ENCODE measurements around the gene RAD23A. TPM values are rescaled to one million over a fixed set of nuclear protein-coding genes. Genes with fewer than 3 reads are reported as not detected.

RAD23A gene
- total RNA-seq, 3 donors from 2014 or later, result 65.9 to 84.3 (median 66.5) TPM

GRCh38 chr19:13003081-13003480, 57.4 kb downstream of the RAD23A start:
- intact Hi-C loops (cut with DNase I; ENCODE audit: low total_unique reads), result loop anchor here (5.0 kb wide), 1 partner anchor 1581 kb away; no protein-coding TSS in a partner anchor
- H3K9me3 ChIP-seq, result no peaks in the 10 kb centered on the region
- H3K4me3 ChIP-seq, result peak overlapping the region in 2 of 3 donors; percentile 50 to 69
- H3K4me1 ChIP-seq, result peaks cover 16 to 36% of the 10 kb centered on the region in 2 donors
- H3K36me3 ChIP-seq, result no peaks in the 10 kb centered on the region
- no peak for DNase-seq (ENCODE audit: low spot score in 2 of 2)
- H3K27ac ChIP-seq, result peak overlapping the region; percentile 95 to 99
- no peaks in the 10 kb centered on the region for H3K27me3 ChIP-seq
- TF ChIP-seq POLR2A (IDR thresholded peaks at IDR 0.05) (no peak), POLR2AphosphoS5 (IDR thresholded peaks at IDR 0.05) (no peak)
- TF ChIP-seq, protein P1, sequence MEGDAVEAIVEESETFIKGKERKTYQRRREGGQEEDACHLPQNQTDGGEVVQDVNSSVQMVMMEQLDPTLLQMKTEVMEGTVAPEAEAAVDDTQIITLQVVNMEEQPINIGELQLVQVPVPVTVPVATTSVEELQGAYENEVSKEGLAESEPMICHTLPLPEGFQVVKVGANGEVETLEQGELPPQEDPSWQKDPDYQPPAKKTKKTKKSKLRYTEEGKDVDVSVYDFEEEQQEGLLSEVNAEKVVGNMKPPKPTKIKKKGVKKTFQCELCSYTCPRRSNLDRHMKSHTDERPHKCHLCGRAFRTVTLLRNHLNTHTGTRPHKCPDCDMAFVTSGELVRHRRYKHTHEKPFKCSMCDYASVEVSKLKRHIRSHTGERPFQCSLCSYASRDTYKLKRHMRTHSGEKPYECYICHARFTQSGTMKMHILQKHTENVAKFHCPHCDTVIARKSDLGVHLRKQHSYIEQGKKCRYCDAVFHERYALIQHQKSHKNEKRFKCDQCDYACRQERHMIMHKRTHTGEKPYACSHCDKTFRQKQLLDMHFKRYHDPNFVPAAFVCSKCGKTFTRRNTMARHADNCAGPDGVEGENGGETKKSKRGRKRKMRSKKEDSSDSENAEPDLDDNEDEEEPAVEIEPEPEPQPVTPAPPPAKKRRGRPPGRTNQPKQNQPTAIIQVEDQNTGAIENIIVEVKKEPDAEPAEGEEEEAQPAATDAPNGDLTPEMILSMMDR (IDR thresholded peaks at IDR 0.05), result no peak

Other genes starting within 250 kb of the RAD23A start
- 10 to 100 TPM in 1 of 3 donors, 1 to 10 TPM in 2; 4.8 to 13.8 (median 8.5) TPM for gene FBXW9, start 249.2 kb upstream of the RAD23A start, total RNA-seq
- 10 to 100 TPM; 46.0 to 73.0 (median 70.8) TPM for gene TNPO2, start 221.9 kb upstream of the RAD23A start, total RNA-seq
- gene TRIR, start 211.2 kb upstream of the RAD23A start, total RNA-seq, result 100 to 1,000 TPM; 319 to 409 (median 370) TPM
- gene GET3, start 208.4 kb upstream of the RAD23A start, total RNA-seq, result 10 to 100 TPM; 50.8 to 64.6 (median 62.6) TPM
- gene BEST2, start 194.1 kb upstream of the RAD23A start, total RNA-seq, result not detected
- 100 to 1,000 TPM in 1 of 3 donors, 10 to 100 TPM in 2; 45.8 to 101 (median 98.6) TPM for gene HOOK2, start 170.3 kb upstream of the RAD23A start, total RNA-seq
- 100 to 1,000 TPM; 108 to 581 (median 320) TPM for gene JUNB, start 154.4 kb upstream of the RAD23A start, total RNA-seq
- 100 to 1,000 TPM; 150 to 199 (median 199) TPM for gene PRDX2, start 144.1 kb upstream of the RAD23A start, total RNA-seq
- gene THSD8, start 143.8 kb upstream of the RAD23A start, total RNA-seq, result not detected
- gene RNASEH2A, start 139.3 kb upstream of the RAD23A start, total RNA-seq, result 1 to 10 TPM; 5.2 to 8.8 (median 8.5) TPM
- not detected for gene RTBDN, start 111.3 kb upstream of the RAD23A start, total RNA-seq
- gene MAST1, start 107.3 kb upstream of the RAD23A start, total RNA-seq, result under 1 TPM in 1 of 3 donors, not detected in 2; 0.88 TPM
- 10 to 100 TPM; 29.8 to 61.0 (median 46.2) TPM for gene DNASE2, start 64.4 kb upstream of the RAD23A start, total RNA-seq
- gene KLF1, start 58.7 kb upstream of the RAD23A start, total RNA-seq, result not detected
- 10 to 100 TPM; 39.2 to 72.8 (median 50.1) TPM for gene GCDH, start 54.7 kb upstream of the RAD23A start, total RNA-seq
- gene SYCE2, start 26.6 kb upstream of the RAD23A start, total RNA-seq, result under 1 TPM in 1 of 3 donors, not detected in 2; 0.44 TPM
- 10 to 100 TPM; 26.1 to 53.7 (median 40.7) TPM for gene FARSA, start 12.2 kb upstream of the RAD23A start, total RNA-seq
- gene CALR, start 7.3 kb upstream of the RAD23A start, total RNA-seq, result 100 to 1,000 TPM; 301 to 410 (median 305) TPM
- 10 to 100 TPM; 30.3 to 44.2 (median 31.5) TPM for gene GADD45GIP1, start 11.4 kb downstream of the RAD23A start, total RNA-seq
- not detected for gene DAND5, start 23.7 kb downstream of the RAD23A start, total RNA-seq
- 10 to 100 TPM; 43.6 to 53.9 (median 52.8) TPM for gene NFIX, start 49.6 kb downstream of the RAD23A start, total RNA-seq
- 10 to 100 TPM in 1 of 3 donors, 1 to 10 TPM in 2; 7.0 to 21.0 (median 9.2) TPM for gene LYL1, start 157.0 kb downstream of the RAD23A start, total RNA-seq
- gene TRMT1, start 170.9 kb downstream of the RAD23A start, total RNA-seq, result 10 to 100 TPM; 29.7 to 37.4 (median 31.7) TPM
- gene NACC1, start 172.4 kb downstream of the RAD23A start, total RNA-seq, result 10 to 100 TPM in 2 of 3 donors, 1 to 10 TPM in 1; 8.5 to 20.5 (median 19.7) TPM
- 10 to 100 TPM; 74.6 to 78.3 (median 75.2) TPM for gene STX10, start 204.5 kb downstream of the RAD23A start, total RNA-seq
- 100 to 1,000 TPM in 1 of 3 donors, 10 to 100 TPM in 2; 20.6 to 146 (median 79.6) TPM for gene IER2, start 204.5 kb downstream of the RAD23A start, total RNA-seq

Measured in breast epithelium (tissue), 4 donors.